Brain pericyte (primary cell): Measurements from ENCODE around the gene CDH16.

Experiments
- DNase-seq: peaks from one replicate; pipeline ENCODE4 v3.0.0-alpha.2; 2012; ENCODE audit warnings: low read depth, low spot score

Gene CDH16

GRCh38 chr16:66895999-66896398 is 22.7 kb downstream of the CDH16 start:
- no peak for DNase-seq

- DNase-seq: no peak
Measured at GRCh38 chr16:66895689-66895979, 23.1 kb downstream of the CDH16 start.

- no peak for DNase-seq
Measured at GRCh38 chr16:66894948-66895688, 23.6 kb downstream of the CDH16 start.

- DNase-seq: no peak
Measured at GRCh38 chr16:66894055-66894454, 24.6 kb downstream of the CDH16 start.

GRCh38 chr16:66891797-66892196 is 26.9 kb downstream of the CDH16 start:
- DNase-seq: no peak

- no peak for DNase-seq
Measured at GRCh38 chr16:66891360-66891759, 27.3 kb downstream of the CDH16 start.

- no peak for DNase-seq
Measured at GRCh38 chr16:66890799-66891198, 27.9 kb downstream of the CDH16 start.

- DNase-seq: no peak
Measured at GRCh38 chr16:66889622-66890021, 29.1 kb downstream of the CDH16 start.

- no peak for DNase-seq
Measured at GRCh38 chr16:66888647-66889615, 29.8 kb downstream of the CDH16 start.

- DNase-seq: no peak
Measured at GRCh38 chr16:66886914-66887313, 31.8 kb downstream of the CDH16 start.

- no peak for DNase-seq
Measured at GRCh38 chr16:66886321-66886720, 32.4 kb downstream of the CDH16 start.

- DNase-seq: no peak
Measured at GRCh38 chr16:66885491-66885890, 33.2 kb downstream of the CDH16 start.

- DNase-seq: no peak
Measured at GRCh38 chr16:66882702-66883101, 36.0 kb downstream of the CDH16 start.

- no peak for DNase-seq
Measured at GRCh38 chr16:66881964-66882508, 36.6 kb downstream of the CDH16 start.

- DNase-seq: no peak
Measured at GRCh38 chr16:66881560-66881959, 37.1 kb downstream of the CDH16 start.

GRCh38 chr16:66881014-66881417 is 37.7 kb downstream of the CDH16 start:
- DNase-seq: no peak

GRCh38 chr16:66880288-66881013 is 38.2 kb downstream of the CDH16 start, which contains the start of gene PDP2:
PDP2 (plus strand) TSS chr16:66880515; CDS start chr16:66884285, 3,770 bp downstream.
- DNase-seq: peak; percentile 63

- no peak for DNase-seq
Measured at GRCh38 chr16:66878067-66878466, 40.6 kb downstream of the CDH16 start.

- no peak for DNase-seq
Measured at GRCh38 chr16:66874079-66874775, 44.5 kb downstream of the CDH16 start.

GRCh38 chr16:66873685-66874055 is 45.0 kb downstream of the CDH16 start:
- no peak for DNase-seq
